HL-60 (cell line): ENCODE measurements around the gene LGR4.

Experiments
- DNase-seq, 2 experiments: peaks; one replicate each; pipeline ENCODE4 v3.0.0-alpha.2; 2010 to 2020; ENCODE audit warnings: low read depth in 1 of 2, low spot score in 1 of 2
- H3K27ac ChIP-seq: fragments of 250-450 bp; sonication (Bioruptor Pico); replicated peaks from 2 replicates; pipeline ENCODE4 v1.5.1; 2020; ENCODE audit warnings: mild to moderate bottlenecking, moderate library complexity
- H3K27me3 ChIP-seq: fragments of 250-450 bp; sonication (Bioruptor Pico); 2 replicates; pipeline ENCODE4 v1.5.1; 2021; ENCODE audit warnings: mild to moderate bottlenecking, moderate library complexity; ENCODE audit not compliant: insufficient read depth, poor library complexity, severe bottlenecking
- H3K4me3 ChIP-seq: replicated peaks from 2 replicates; pipeline ENCODE4 v1.5.1; 2011; ENCODE audit warnings: mild to moderate bottlenecking, control low read depth, low read length; ENCODE audit not compliant: insufficient read depth
- CTCF ChIP-seq: IDR thresholded peaks from one replicate; pipeline ENCODE4 v1.5.1; 2011; ENCODE audit warnings: low read length, control low read depth, inconsistent platforms; ENCODE audit not compliant: insufficient read depth
- GABPA ChIP-seq: IDR thresholded peaks from 2 replicates; pipeline ENCODE4 v1.6.1; 2012; ENCODE audit warnings: low read depth
- POLR2AphosphoS5 ChIP-seq: IDR thresholded peaks from 2 replicates; pipeline ENCODE4 v1.6.1; 2012; ENCODE audit warnings: low read depth
- REST ChIP-seq: IDR thresholded peaks from 2 replicates; pipeline ENCODE4 v1.6.1; 2012; ENCODE audit warnings: low read depth; ENCODE audit not compliant: insufficient replicate concordance
- SPI1 ChIP-seq: IDR thresholded peaks from 2 replicates; pipeline ENCODE4 v1.6.1; 2012; ENCODE audit warnings: low read depth, mild to moderate bottlenecking, borderline replicate concordance

The LGR4 gene

GRCh38 chr11:27420722-27421572 lies 51.6 kb downstream of the LGR4 start:
- no peak overlapping the region for H3K4me3 ChIP-seq
- 0 out of 2 replicates have a peak overlapping the region, but pooled peaks have one; percentile 10 for H3K27ac ChIP-seq
- DNase-seq = peak in 1 of 2 experiments; percentile 51
- TF ChIP-seq SPI1 (no peak), CTCF (no peak), REST (no peak)
- H3K27me3 ChIP-seq = no peaks in the 10 kb centered on the region

DNA sequence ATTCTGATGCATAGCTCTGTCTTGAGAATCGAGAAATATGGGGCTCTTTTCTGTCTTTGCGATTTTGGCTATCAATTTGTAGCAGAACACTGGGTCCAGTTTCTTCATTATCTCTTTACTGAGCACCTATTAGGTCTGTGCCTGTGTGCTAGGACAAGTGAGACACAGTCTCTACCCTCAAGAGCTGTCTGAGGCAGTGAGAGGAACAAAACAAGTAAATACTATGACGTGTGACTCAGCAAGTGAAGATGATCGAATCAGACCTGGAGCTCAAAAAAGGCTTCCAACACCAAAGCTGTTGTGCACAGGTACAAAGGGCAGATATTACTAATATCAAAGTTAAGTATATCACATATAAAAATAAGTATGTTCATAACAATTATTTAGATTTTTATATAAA lies 52.4 kb downstream of the LGR4 start:
- Histone ChIP-seq H3K4me3 (no peak overlapping the region), H3K27ac (no peak overlapping the region), H3K27me3 (no peaks in the 10 kb centered on the region)
- no peak for DNase-seq
- TF ChIP-seq POLR2AphosphoS5 = no peak
- TF ChIP-seq REST = no peak
- TF ChIP-seq CTCF = no peak
- TF ChIP-seq SPI1 = no peak
- no peak for TF ChIP-seq GABPA

DNA sequence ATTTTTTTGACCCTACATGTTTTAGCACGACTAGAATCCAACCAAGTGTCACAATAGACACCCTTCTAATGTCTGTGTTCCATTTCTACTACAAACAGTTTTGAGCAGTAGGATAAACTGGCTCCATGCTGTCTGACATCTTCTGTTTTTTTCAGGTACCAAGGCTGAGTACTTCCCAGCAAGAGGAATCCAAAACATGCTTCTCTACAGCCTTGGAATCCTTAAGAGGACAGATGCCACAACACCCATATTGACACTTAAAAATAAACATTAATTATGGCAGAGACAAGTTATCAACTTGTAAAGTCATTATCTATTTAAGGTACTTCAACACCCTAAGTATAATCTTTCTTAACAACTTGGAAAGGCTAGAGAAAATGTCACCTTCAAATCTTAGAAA lies 54.2 kb downstream of the LGR4 start:
- no peak for TF ChIP-seq GABPA
- TF ChIP-seq POLR2AphosphoS5 = no peak
- TF ChIP-seq REST = no peak
- no peak for TF ChIP-seq SPI1
- no peak for TF ChIP-seq CTCF
- DNase-seq = no peak
- Histone ChIP-seq H3K4me3 (no peak overlapping the region), H3K27ac (no peak overlapping the region), H3K27me3 (no peaks in the 10 kb centered on the region)
